Sigmoid colon (tissue), 4 donors: ENCODE data around the gene TRIM4.

ENCODE experiments used
- POLR2A ChIP-seq, 2 donors: fragments of 450-650 bp; IDR thresholded peaks; one replicate each; pipeline ENCODE4 v1.6.1; 2016; ENCODE audit warnings: antibody characterized with exemption in 2 of 2, mild to moderate bottlenecking in 2 of 2, moderate library complexity in 2 of 2
- POLR2AphosphoS5 ChIP-seq, 4 donors: sonication (generic); formaldehyde crosslinking; IDR thresholded peaks; one replicate each; pipeline ENCODE4 v1.6.1; 2017; ENCODE audit warnings: antibody characterized with exemption in 4 of 4
- TF ChIP-seq, protein P1 (sequence below), 4 experiments: fragments of 450-650 bp in 3 of 4; fragments of 200-600 bp in 1 of 4; IDR thresholded peaks; one replicate each; pipeline ENCODE4 v1.5.1; 2016 to 2019; ENCODE audit warnings: antibody characterized with exemption in 4 of 4, mild to moderate bottlenecking in 3 of 4, moderate library complexity in 2 of 4

DNA sequence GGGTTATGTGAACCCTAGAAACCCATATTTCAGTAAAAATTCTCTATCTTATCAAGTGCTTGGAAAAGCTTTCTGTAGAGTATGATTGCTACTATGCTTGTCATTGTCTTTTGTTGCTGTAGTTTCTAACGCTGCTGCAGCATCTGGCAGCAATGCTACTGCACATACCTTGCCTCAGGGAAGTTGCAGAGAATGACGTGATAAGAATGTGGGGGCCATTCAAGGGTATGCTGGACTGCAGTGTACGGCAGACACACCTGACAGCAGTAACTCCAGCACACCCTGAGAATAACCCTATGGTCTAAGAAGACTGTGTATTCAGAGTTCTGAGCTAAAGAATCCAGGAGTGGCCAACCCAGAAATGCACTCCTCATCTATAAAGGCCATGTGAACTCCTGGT, 20.5 kb downstream of the TRIM4 start:
- TF ChIP-seq, protein P1, sequence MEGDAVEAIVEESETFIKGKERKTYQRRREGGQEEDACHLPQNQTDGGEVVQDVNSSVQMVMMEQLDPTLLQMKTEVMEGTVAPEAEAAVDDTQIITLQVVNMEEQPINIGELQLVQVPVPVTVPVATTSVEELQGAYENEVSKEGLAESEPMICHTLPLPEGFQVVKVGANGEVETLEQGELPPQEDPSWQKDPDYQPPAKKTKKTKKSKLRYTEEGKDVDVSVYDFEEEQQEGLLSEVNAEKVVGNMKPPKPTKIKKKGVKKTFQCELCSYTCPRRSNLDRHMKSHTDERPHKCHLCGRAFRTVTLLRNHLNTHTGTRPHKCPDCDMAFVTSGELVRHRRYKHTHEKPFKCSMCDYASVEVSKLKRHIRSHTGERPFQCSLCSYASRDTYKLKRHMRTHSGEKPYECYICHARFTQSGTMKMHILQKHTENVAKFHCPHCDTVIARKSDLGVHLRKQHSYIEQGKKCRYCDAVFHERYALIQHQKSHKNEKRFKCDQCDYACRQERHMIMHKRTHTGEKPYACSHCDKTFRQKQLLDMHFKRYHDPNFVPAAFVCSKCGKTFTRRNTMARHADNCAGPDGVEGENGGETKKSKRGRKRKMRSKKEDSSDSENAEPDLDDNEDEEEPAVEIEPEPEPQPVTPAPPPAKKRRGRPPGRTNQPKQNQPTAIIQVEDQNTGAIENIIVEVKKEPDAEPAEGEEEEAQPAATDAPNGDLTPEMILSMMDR (IDR thresholded peaks at IDR 0.05), result no peak
- TF ChIP-seq POLR2AphosphoS5 (IDR thresholded peaks at IDR 0.05) (no peak), POLR2A (IDR thresholded peaks at IDR 0.05) (no peak)
